ENCODE results near the gene ADGRB3. TPM values are rescaled to one million over a fixed set of nuclear protein-coding genes. Genes with fewer than 3 reads are reported as not detected.

Gene ADGRB3
- total and polyA plus RNA-seq, 4 donors: 0.21 to 2.3 (median 0.48) TPM

DNA sequence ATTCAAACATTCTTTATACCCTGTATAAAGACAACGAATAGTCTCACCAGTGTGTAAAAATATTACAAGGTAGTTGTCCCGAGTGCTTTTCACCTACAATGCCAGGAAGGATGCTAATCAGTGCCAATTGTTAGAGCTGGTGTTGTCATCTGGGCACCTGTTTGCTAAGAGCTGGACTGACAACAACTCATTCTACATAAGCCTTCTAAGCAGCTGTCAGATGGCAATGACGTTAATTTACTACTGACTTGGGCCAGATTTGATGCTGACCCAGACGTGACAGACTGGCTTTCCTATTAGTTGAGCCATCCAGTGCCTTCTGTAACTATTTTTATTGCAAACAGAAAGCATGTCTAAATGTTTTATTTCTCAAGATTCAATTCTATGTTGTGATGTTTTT, 355.2 kb downstream of the ADGRB3 start (continued):
- TF ChIP-seq, protein P1, sequence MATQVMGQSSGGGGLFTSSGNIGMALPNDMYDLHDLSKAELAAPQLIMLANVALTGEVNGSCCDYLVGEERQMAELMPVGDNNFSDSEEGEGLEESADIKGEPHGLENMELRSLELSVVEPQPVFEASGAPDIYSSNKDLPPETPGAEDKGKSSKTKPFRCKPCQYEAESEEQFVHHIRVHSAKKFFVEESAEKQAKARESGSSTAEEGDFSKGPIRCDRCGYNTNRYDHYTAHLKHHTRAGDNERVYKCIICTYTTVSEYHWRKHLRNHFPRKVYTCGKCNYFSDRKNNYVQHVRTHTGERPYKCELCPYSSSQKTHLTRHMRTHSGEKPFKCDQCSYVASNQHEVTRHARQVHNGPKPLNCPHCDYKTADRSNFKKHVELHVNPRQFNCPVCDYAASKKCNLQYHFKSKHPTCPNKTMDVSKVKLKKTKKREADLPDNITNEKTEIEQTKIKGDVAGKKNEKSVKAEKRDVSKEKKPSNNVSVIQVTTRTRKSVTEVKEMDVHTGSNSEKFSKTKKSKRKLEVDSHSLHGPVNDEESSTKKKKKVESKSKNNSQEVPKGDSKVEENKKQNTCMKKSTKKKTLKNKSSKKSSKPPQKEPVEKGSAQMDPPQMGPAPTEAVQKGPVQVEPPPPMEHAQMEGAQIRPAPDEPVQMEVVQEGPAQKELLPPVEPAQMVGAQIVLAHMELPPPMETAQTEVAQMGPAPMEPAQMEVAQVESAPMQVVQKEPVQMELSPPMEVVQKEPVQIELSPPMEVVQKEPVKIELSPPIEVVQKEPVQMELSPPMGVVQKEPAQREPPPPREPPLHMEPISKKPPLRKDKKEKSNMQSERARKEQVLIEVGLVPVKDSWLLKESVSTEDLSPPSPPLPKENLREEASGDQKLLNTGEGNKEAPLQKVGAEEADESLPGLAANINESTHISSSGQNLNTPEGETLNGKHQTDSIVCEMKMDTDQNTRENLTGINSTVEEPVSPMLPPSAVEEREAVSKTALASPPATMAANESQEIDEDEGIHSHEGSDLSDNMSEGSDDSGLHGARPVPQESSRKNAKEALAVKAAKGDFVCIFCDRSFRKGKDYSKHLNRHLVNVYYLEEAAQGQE (IDR thresholded peaks at IDR 0.05): no peak
- TF ChIP-seq SP1 (IDR thresholded peaks at IDR 0.05): no peak
- TF ChIP-seq FOXA2 (IDR thresholded peaks at IDR 0.05): no peak

DNA sequence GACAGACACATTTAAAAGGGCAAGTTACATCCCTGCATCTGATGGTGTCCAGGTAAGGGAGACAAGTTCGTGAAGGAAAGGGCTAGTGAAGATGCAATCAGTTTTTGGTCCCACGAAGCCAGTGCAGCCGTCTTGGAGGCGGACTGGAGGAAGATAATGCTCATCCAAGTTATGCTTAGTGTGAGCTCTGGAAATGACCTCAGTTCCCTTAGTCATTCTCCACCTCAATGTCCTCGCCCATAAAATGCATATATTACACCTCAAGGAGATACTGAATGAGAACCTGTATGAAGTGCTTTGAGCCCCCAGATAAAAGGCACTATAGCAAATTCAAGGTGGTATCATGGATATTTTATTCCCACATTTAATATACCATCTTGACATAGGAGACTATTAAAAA, 358.8 kb downstream of the ADGRB3 start:
- WGBS: 64% methylated on average over 5 of the region's 5 CpGs
- no peak overlapping the region for H3K9ac ChIP-seq (ENCODE audit: low read depth in 1 of 2, low read length in 2 of 2)
- H3K9me3 ChIP-seq (ENCODE audit: control insufficient read depth in 4 of 4, low read length in 3 of 4): no peaks in the 10 kb centered on the region
- TF ChIP-seq, protein P2, sequence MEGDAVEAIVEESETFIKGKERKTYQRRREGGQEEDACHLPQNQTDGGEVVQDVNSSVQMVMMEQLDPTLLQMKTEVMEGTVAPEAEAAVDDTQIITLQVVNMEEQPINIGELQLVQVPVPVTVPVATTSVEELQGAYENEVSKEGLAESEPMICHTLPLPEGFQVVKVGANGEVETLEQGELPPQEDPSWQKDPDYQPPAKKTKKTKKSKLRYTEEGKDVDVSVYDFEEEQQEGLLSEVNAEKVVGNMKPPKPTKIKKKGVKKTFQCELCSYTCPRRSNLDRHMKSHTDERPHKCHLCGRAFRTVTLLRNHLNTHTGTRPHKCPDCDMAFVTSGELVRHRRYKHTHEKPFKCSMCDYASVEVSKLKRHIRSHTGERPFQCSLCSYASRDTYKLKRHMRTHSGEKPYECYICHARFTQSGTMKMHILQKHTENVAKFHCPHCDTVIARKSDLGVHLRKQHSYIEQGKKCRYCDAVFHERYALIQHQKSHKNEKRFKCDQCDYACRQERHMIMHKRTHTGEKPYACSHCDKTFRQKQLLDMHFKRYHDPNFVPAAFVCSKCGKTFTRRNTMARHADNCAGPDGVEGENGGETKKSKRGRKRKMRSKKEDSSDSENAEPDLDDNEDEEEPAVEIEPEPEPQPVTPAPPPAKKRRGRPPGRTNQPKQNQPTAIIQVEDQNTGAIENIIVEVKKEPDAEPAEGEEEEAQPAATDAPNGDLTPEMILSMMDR (IDR thresholded peaks at IDR 0.05; ENCODE audit: low read depth, low read length, missing input control): no peak
- TF ChIP-seq RXRA (IDR thresholded peaks at IDR 0.05) (no peak), NR2F2 (IDR thresholded peaks at IDR 0.05) (no peak), GABPA (IDR thresholded peaks at IDR 0.05 in 1 of 2, conservative IDR thresholded peaks at IDR 0.05 in 1 of 2) (no peak), FOXA1 (IDR thresholded peaks at IDR 0.05) (no peak), TAF1 (conservative IDR thresholded peaks at IDR 0.05) (no peak), JUND (IDR thresholded peaks at IDR 0.05) (no peak)
- no peak overlapping the region for H3K4me3 ChIP-seq (ENCODE audit: low read depth in 1 of 3, low read length in 3 of 3)
- H3K27me3 ChIP-seq (ENCODE audit: control insufficient read depth in 4 of 4, insufficient read depth in 4 of 4, low read length in 3 of 4): peaks cover 0 to 3% (median 0%) of the 10 kb centered on the region in 4 donors
- H3K27ac ChIP-seq (ENCODE audit: low read depth in 1 of 2, low read length in 2 of 2): no peak overlapping the region
- no peak for DNase-seq (ENCODE audit: low spot score)
- no peaks in the 10 kb centered on the region for H3K36me3 ChIP-seq (ENCODE audit: control insufficient read depth in 4 of 4, insufficient read depth in 3 of 4, low read depth in 1 of 4, low read length in 3 of 4)
- H3K4me1 ChIP-seq (ENCODE audit: control insufficient read depth in 4 of 4, insufficient read depth in 4 of 4, low read length in 3 of 4): no peaks in the 10 kb centered on the region

DNA sequence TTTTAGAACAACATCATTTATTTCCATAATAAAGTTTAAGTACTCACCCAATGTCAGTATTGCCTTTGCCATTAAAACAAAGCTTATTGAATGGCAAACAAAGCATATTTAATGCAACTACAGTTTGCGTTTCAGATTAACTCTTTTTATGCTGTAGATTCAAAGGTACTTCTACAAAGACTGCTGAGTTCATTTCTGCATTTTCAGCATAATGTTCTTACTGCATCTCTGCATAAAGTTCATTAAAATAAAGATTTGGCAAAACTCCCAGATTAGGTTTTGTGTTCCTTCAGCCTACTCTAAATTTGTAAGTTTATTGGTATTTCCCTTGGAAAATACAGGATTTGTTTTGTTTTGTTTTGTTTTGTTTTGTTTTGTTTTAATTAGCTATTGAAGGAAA, 359.4 kb downstream of the ADGRB3 start:
- WGBS: 55% methylated on average over 1 of the region's 1 CpG
- no peak for DNase-seq (ENCODE audit: low spot score)
- Histone ChIP-seq H3K27ac (ENCODE audit: low read depth in 1 of 2, low read length in 2 of 2) (no peak overlapping the region), H3K4me1 (ENCODE audit: control insufficient read depth in 4 of 4, insufficient read depth in 4 of 4, low read length in 3 of 4) (no peaks in the 10 kb centered on the region), H3K36me3 (ENCODE audit: control insufficient read depth in 4 of 4, insufficient read depth in 3 of 4, low read depth in 1 of 4, low read length in 3 of 4) (no peaks in the 10 kb centered on the region), H3K27me3 (ENCODE audit: control insufficient read depth in 4 of 4, insufficient read depth in 4 of 4, low read length in 3 of 4) (peaks cover 0 to 3% (median 0%) of the 10 kb centered on the region in 4 donors), H3K4me3 (ENCODE audit: low read depth in 1 of 3, low read length in 3 of 3) (no peak overlapping the region), H3K9ac (ENCODE audit: low read depth in 1 of 2, low read length in 2 of 2) (no peak overlapping the region), H3K9me3 (ENCODE audit: control insufficient read depth in 4 of 4, low read length in 3 of 4) (no peaks in the 10 kb centered on the region)
- TF ChIP-seq RAD21 (IDR thresholded peaks at IDR 0.05) (no peak), NR2F2 (IDR thresholded peaks at IDR 0.05) (no peak), FOXA2 (IDR thresholded peaks at IDR 0.05) (no peak), FOXA1 (IDR thresholded peaks at IDR 0.05) (no peak), GABPA (IDR thresholded peaks at IDR 0.05 in 1 of 2, conservative IDR thresholded peaks at IDR 0.05 in 1 of 2) (no peak), JUND (IDR thresholded peaks at IDR 0.05) (no peak), SP1 (IDR thresholded peaks at IDR 0.05) (no peak), RXRA (IDR thresholded peaks at IDR 0.05) (no peak), HNF4G (IDR thresholded peaks at IDR 0.05) (no peak), EGR1 (IDR thresholded peaks at IDR 0.05; ENCODE audit: low read depth in 2 of 2) (no peak), HNF4A (conservative IDR thresholded peaks at IDR 0.05) (no peak), TAF1 (conservative IDR thresholded peaks at IDR 0.05) (no peak)
- TF ChIP-seq, protein P3, sequence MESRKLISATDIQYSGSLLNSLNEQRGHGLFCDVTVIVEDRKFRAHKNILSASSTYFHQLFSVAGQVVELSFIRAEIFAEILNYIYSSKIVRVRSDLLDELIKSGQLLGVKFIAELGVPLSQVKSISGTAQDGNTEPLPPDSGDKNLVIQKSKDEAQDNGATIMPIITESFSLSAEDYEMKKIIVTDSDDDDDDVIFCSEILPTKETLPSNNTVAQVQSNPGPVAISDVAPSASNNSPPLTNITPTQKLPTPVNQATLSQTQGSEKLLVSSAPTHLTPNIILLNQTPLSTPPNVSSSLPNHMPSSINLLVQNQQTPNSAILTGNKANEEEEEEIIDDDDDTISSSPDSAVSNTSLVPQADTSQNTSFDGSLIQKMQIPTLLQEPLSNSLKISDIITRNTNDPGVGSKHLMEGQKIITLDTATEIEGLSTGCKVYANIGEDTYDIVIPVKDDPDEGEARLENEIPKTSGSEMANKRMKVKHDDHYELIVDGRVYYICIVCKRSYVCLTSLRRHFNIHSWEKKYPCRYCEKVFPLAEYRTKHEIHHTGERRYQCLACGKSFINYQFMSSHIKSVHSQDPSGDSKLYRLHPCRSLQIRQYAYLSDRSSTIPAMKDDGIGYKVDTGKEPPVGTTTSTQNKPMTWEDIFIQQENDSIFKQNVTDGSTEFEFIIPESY (IDR thresholded peaks at IDR 0.05): no peak
- TF ChIP-seq, protein P4, sequence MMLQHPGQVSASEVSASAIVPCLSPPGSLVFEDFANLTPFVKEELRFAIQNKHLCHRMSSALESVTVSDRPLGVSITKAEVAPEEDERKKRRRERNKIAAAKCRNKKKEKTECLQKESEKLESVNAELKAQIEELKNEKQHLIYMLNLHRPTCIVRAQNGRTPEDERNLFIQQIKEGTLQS (IDR thresholded peaks at IDR 0.05): no peak
- TF ChIP-seq, protein P5, sequence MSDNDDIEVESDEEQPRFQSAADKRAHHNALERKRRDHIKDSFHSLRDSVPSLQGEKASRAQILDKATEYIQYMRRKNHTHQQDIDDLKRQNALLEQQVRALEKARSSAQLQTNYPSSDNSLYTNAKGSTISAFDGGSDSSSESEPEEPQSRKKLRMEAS (IDR thresholded peaks at IDR 0.05): no peak
- TF ChIP-seq, protein P1 (IDR thresholded peaks at IDR 0.05): no peak
